ENCODE results near the gene CHERP.
"Not testable (repeated sequence)": the region's sequence is repeated elsewhere in the genome, so short reads cannot be mapped to it uniquely, and the experiment has no call there.

CHERP gene

DNA sequence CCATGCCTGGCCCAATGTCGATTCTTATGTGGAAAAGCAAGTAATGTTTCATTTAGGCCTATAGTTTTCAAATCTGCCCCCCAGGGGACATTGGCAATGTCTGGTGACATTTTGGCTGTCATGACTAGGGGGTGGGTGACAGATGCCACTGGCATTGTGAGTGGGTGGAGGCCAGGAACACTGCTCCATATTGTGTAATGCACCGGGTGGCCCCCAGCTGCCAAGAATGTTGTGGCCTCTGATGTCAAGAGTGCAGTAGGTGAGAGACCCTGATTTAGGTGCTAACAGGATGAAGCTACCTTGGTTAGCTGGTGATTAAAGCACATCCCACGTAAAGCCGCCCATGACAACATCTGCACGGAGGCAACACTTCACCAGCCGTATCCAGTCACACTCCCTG lies 35.3 kb downstream of the CHERP start:
- CTCF ChIA-PET, result interaction anchor here (3.9 kb wide), 1 partner anchor 11 kb away, joined by 11 read pairs; no protein-coding TSS in a partner anchor
- POLR2A ChIA-PET, result no interaction called here
- no peak for DNase-seq (ENCODE audit: extremely low spot score)
- TF ChIP-seq, protein P1, sequence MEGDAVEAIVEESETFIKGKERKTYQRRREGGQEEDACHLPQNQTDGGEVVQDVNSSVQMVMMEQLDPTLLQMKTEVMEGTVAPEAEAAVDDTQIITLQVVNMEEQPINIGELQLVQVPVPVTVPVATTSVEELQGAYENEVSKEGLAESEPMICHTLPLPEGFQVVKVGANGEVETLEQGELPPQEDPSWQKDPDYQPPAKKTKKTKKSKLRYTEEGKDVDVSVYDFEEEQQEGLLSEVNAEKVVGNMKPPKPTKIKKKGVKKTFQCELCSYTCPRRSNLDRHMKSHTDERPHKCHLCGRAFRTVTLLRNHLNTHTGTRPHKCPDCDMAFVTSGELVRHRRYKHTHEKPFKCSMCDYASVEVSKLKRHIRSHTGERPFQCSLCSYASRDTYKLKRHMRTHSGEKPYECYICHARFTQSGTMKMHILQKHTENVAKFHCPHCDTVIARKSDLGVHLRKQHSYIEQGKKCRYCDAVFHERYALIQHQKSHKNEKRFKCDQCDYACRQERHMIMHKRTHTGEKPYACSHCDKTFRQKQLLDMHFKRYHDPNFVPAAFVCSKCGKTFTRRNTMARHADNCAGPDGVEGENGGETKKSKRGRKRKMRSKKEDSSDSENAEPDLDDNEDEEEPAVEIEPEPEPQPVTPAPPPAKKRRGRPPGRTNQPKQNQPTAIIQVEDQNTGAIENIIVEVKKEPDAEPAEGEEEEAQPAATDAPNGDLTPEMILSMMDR (IDR thresholded peaks at IDR 0.05; ENCODE audit: control extremely low read depth, extremely low read depth, low read depth, missing control alignments), result no peak

DNA sequence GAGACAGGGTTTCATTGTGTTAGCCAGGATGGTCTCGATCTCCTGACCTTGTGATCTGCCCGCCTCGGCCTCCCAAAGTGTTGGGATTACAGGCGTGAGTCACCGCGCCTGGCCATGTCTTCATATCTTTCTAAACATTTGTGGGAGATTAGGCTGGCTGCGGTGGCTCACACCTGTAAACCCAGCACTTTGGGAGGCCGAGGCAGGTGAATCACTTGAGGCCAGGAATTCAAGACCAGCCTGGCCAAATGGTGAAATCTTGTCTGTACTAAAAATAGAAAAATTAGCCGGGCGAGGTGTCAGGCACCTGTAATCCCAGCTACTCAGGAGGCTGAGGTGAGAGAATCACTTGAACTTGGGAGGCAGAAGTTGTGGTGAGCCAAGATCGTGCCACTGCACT lies 36.1 kb downstream of the CHERP start:
- CTCF ChIA-PET; DNase-seq (ENCODE audit: extremely low spot score); POLR2A ChIA-PET: not testable (repeated sequence)

DNA sequence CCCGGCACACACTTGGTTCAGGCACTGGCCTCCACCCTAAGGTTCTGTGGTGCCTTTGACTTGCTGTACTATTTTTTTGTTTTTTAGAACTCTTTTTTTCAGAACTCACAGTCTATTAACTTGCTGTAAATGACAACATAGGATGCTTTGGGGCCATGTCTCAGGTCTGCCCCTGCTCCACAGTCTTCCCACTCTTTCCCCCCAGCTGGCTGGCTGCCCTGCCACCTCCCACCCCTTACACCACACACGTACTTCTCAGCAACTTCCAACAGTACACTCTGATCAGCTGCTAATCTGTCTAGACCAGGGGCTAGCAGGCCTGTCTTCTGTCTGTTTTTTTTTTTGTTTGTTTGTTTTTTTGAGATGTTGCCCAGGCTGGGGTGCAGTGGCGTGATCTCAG lies 38.0 kb downstream of the CHERP start:
- CTCF ChIA-PET, result no interaction called here
- DNase-seq (ENCODE audit: extremely low spot score), result no peak
- TF ChIP-seq, protein P1 (IDR thresholded peaks at IDR 0.05; ENCODE audit: control extremely low read depth, extremely low read depth, low read depth, missing control alignments), result no peak
- POLR2A ChIA-PET, result interaction anchor here (0.5 to 0.6 kb wide), 2 partner anchors 52 to 801 kb away, joined by 3 to 5 read pairs; no protein-coding TSS in a partner anchor

DNA sequence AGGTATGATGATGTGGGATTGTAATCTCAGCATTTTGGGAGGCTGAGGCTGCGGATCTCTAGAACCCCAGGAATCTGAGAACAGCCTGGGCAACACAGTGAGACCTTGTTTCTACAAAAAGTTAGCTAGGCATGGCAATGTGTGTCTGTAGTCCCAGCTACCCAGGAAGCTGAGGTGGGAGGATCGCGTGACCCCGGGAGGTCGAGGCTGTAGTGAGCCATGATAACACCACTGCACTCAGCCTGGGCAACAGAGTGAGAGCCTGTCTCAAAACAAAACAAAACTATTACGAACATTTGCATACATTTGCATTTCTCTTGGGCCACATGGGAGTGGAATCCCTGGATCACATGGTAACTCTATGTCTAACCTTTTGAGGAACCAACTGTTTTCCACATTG lies 44.4 kb downstream of the CHERP start:
- TF ChIP-seq, protein P1 (IDR thresholded peaks at IDR 0.05; ENCODE audit: control extremely low read depth, extremely low read depth, low read depth, missing control alignments), result no peak
- ChIA-PET CTCF (interaction anchor here (1.4 kb wide), 1 partner anchor 56 kb away, joined by 3 read pairs; no protein-coding TSS in a partner anchor), POLR2A (no interaction called here)
- no peak for DNase-seq (ENCODE audit: extremely low spot score)

DNA sequence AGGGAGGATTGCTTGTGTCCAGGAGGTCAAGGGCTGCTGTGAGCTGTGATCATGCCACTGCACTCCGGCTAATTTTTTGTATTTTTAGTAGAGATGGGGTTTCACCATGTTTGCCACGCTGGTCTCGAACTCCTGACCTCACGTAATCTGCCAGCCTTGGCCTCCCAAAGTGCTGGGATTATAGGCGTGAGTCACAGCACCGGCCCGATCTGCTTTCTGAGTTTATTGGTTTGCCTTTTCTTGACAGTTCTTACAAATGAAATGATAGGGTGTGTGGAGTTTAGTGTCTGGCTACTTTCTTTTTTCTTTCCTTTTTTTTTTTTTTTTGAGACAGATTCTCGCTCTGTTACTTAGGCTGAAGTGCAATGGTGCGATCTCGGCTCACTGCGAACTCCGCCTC lies 45.2 kb downstream of the CHERP start:
- POLR2A ChIA-PET, result no interaction called here
- no peak for DNase-seq (ENCODE audit: extremely low spot score)
- CTCF ChIA-PET, result interaction anchor here (1.4 kb wide), 1 partner anchor 55 kb away, joined by 3 read pairs; no protein-coding TSS in a partner anchor
- TF ChIP-seq, protein P1 (IDR thresholded peaks at IDR 0.05; ENCODE audit: control extremely low read depth, extremely low read depth, low read depth, missing control alignments), result no peak

DNA sequence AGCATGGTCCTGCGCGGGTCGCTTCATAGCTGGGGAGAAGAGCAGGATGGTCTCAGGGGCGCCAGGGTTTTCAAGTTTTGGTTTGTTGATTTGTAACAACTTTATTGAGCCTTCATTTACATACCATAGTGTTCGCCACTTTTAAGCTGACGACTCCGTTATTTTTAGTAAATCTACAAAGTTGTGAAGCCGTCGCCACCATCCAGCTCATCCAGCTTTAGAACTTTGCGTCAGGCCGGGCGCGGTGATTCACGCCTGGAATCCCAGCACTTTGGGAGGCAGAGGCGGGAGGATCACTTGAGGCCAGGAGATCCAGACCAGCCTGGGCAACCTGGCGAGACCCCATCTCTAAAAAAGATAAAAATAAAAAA lies 45.6 kb downstream of the CHERP start:
- TF ChIP-seq, protein P1 (IDR thresholded peaks at IDR 0.05; ENCODE audit: control extremely low read depth, extremely low read depth, low read depth, missing control alignments), result no peak
- CTCF ChIA-PET, result interaction anchor here (1.0 to 1.5 kb wide), 3 partner anchors 21 to 54 kb away, joined by 3 to 4 read pairs (median 4); no protein-coding TSS in a partner anchor
- POLR2A ChIA-PET, result no interaction called here
- DNase-seq (ENCODE audit: extremely low spot score), result no peak

DNA sequence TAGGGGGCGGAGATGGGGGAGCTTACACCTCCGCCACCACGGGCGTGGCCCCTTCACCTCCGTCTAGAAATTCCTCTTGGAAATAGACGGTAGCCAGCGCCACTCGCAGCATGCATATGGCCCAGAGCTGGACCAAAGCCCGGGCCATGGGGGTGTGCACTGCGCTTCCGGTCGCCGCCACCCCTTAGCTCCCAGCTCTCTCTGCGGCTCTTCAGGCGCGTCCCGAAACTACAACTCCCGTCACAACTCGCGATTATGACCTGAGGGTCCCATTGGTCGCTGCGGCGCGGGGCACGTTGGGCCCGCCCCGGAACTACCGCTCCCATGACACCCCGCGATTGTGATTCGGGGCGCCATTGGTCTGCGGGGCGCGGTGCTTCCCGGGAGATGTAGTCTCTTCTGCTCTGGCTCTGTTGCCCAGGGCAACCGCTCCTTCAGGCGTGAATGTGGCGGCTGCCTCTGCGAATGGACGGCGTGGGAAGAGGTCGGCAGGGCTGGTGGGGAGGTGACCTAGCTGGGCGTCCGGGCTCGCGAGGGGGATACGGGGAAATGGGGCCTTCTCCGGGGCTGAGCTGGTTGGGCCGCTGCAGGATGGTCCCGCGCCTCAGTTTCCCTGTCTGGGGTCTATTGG lies 46.1 kb downstream of the CHERP start, which contains the start of the genes C19orf44 and CALR3:
C19orf44 (plus strand) TSS at position 413 of the 631 bp plus-strand sequence. CDS start 4,399 bp downstream, outside the sequence.
CALR3 (minus strand) TSS at position 186 of the 631 bp plus-strand sequence; CDS start at position 148, 38 bp downstream.
- TF ChIP-seq, protein P1 (IDR thresholded peaks at IDR 0.05; ENCODE audit: control extremely low read depth, extremely low read depth, low read depth, missing control alignments), result no peak
- ChIA-PET POLR2A (no interaction called here), CTCF (interaction anchor here (0.7 to 1.5 kb wide), 4 partner anchors 20 to 54 kb away, joined by 3 to 4 read pairs (median 4); no protein-coding TSS in a partner anchor)
- DNase-seq (ENCODE audit: extremely low spot score), result peak; percentile 98

DNA sequence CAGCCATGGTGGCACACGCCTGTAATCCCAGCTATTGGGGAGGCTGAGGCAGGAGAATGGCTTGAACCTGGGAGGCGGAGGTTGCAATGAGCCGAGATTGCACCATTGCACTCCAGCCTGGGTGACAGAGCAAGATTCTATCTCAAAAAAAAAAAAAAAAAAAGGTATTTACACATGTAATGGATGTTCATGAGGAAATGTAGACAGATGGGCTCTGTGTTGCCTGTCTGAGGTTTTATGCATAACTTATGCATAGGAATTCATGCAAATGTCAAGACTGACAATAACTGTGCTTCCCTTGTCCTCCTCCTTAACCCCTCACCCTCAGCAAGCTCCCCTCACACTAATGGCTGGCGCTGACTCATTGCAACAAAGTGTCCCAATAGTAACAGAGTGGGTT lies 55.8 kb downstream of the CHERP start:
- DNase-seq (ENCODE audit: extremely low spot score); POLR2A ChIA-PET: not testable (repeated sequence)
- CTCF ChIA-PET, result interaction anchor here (0.6 to 1.1 kb wide), 2 partner anchors 41 to 78 kb away, joined by 3 to 4 read pairs; no protein-coding TSS in a partner anchor

All from GM10248 (cell line).